Fibroblast of lung (primary cell): ENCODE measurements around the gene XPO6. TPM values are rescaled to one million over a fixed set of nuclear protein-coding genes. Genes with fewer than 3 reads are reported as not detected.
A peak's percentile ranks its signal among the peaks of the same experiment; 100 is the strongest.

Source experiments
- DNase-seq, 2 donors: peaks; one replicate each; pipeline versions ENCODE4 v3.0.0 to v3.0.0-alpha.2; 2010; ENCODE audit warnings: low read depth in 2 of 2
- H2AFZ ChIP-seq: 2 replicates; pipeline ENCODE4 v1.5.1; 2012; ENCODE audit warnings: low read length, control low read depth, inconsistent platforms
- H3K27ac ChIP-seq: 2 replicates; pipeline ENCODE4 v1.5.1; 2011; ENCODE audit warnings: low read length, control low read depth; ENCODE audit not compliant: insufficient read depth
- H3K27me3 ChIP-seq: 2 replicates; pipeline ENCODE4 v1.5.1; 2011; ENCODE audit warnings: mild to moderate bottlenecking, low read length; ENCODE audit not compliant: control insufficient read depth, insufficient read depth
- H3K36me3 ChIP-seq: 2 replicates; pipeline ENCODE4 v1.5.1; 2011; ENCODE audit warnings: low read length; ENCODE audit not compliant: control insufficient read depth, insufficient read depth
- H3K4me1 ChIP-seq: 2 replicates; pipeline ENCODE4 v1.5.1; 2011; ENCODE audit warnings: low read length; ENCODE audit not compliant: control insufficient read depth, insufficient read depth; ENCODE audit errors: extremely low read depth
- H3K4me2 ChIP-seq: 2 replicates; pipeline ENCODE4 v1.5.1; 2011; ENCODE audit warnings: low read length, control low read depth; ENCODE audit not compliant: insufficient read depth; ENCODE audit errors: extremely low read depth
- H3K4me3 ChIP-seq, 4 experiments: fragments of 200-600 bp in 1 of 4; sonication (generic) in 1 of 4; replicated peaks in 1 of 4; 2 replicates each; pipeline ENCODE4 v1.5.1; 2011 to 2016; ENCODE audit warnings: low read length in 4 of 4, low read depth in 3 of 4, mild to moderate bottlenecking in 3 of 4, control low read depth in 2 of 4, inconsistent platforms in 1 of 4, mixed read lengths in 1 of 4; ENCODE audit not compliant: insufficient read depth in 1 of 4; ENCODE audit errors: control extremely low read depth in 1 of 4
- H3K79me2 ChIP-seq: 2 replicates; pipeline ENCODE4 v1.5.1; 2012; ENCODE audit warnings: mild to moderate bottlenecking, low read length, inconsistent platforms; ENCODE audit not compliant: control insufficient read depth, insufficient read depth
- H3K9ac ChIP-seq: 2 replicates; pipeline ENCODE4 v1.5.1; 2011; ENCODE audit warnings: mild to moderate bottlenecking, low read length, control low read depth; ENCODE audit not compliant: insufficient read depth
- H3K9me3 ChIP-seq: 2 replicates; pipeline ENCODE4 v1.5.1; 2012; ENCODE audit warnings: low read depth, low read length; ENCODE audit not compliant: control insufficient read depth, insufficient read depth
- H4K20me1 ChIP-seq: 2 replicates; pipeline ENCODE4 v1.5.1; 2011; ENCODE audit warnings: low read length; ENCODE audit not compliant: control insufficient read depth, insufficient read depth; ENCODE audit errors: extremely low read depth
- EZH2 ChIP-seq: IDR thresholded peaks from 2 replicates; pipeline ENCODE4 v1.5.1; 2012; ENCODE audit warnings: low read length, control low read depth, mild to moderate bottlenecking; ENCODE audit errors: missing control alignments
- polyA plus RNA-seq, 2 donors: library from polyadenylated mRNA; depleted of rRNA in 1 of 2; stranded (reverse) in 1 of 2; unstranded in 1 of 2; fragments of >200 nt; gene quantifications; 2 replicates each; pipeline ENCODE4 v1.2.1, GENCODE V29; 2011 to 2012; ENCODE audit warnings: missing spikeins in 1 of 2
- total RNA-seq: library from RNA; depleted of rRNA; stranded (reverse); fragments of >200 nt; gene quantifications from 2 replicates; pipeline ENCODE4 v1.2.1, GENCODE V29; 2014
- TF ChIP-seq, protein P1 (sequence below), 2 donors: IDR thresholded peaks in 1 of 2; conservative IDR thresholded peaks in 1 of 2; 1 replicate in 1 of 2; 2 replicates in 1 of 2; pipeline ENCODE4 v1.5.1; 2011 to 2012; ENCODE audit warnings: low read length in 2 of 2, control low read depth in 1 of 2, inconsistent platforms in 1 of 2, low read depth in 1 of 2, mild to moderate bottlenecking in 1 of 2

Gene XPO6
- total and polyA plus RNA-seq, 2 donors (not counting 1 experiment from before 2014, with no cell fraction given), result 134 to 185 TPM

DNA sequence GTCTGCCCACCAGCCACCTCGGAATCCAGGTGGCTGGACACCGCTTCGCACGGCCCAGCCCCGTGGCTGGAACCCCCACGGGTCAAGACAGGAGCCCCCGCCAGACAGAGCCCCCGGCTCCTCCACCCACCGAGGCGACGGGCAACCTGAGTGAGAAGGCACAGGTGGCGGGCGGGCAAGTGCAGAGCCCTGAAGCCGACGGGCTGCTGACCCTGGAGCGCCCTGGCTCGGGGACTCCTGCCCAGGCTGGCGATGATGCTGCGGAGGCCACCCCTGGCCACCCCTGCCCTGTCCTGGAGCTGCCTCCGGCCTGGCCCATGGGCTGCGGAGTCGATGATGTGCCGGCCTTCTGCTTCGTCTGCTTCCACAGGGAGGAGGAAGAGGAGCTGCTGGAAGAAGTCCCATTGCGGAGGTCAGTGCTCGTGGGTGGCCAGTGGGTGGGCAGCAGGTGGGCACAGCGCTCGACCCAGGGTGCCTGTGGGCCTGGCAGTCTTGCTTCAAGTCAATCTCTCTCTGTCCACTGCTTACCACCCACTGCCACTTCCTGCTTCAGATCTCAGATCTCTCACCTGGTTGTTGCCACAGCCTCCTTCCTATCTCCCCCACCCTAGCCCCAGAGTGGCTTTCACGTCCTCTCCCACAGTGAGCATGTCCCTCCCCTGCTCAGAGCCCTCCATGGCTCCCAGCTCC lies 47.5 kb upstream of the XPO6 start:
- no peak for TF ChIP-seq EZH2
- TF ChIP-seq, protein P1, sequence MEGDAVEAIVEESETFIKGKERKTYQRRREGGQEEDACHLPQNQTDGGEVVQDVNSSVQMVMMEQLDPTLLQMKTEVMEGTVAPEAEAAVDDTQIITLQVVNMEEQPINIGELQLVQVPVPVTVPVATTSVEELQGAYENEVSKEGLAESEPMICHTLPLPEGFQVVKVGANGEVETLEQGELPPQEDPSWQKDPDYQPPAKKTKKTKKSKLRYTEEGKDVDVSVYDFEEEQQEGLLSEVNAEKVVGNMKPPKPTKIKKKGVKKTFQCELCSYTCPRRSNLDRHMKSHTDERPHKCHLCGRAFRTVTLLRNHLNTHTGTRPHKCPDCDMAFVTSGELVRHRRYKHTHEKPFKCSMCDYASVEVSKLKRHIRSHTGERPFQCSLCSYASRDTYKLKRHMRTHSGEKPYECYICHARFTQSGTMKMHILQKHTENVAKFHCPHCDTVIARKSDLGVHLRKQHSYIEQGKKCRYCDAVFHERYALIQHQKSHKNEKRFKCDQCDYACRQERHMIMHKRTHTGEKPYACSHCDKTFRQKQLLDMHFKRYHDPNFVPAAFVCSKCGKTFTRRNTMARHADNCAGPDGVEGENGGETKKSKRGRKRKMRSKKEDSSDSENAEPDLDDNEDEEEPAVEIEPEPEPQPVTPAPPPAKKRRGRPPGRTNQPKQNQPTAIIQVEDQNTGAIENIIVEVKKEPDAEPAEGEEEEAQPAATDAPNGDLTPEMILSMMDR (conservative IDR thresholded peaks at IDR 0.05 in 1 of 2, IDR thresholded peaks at IDR 0.05 in 1 of 2; ENCODE audit: low read depth in 1 of 2, low read length in 2 of 2), result no peak
- Histone ChIP-seq H2AFZ (no peak overlapping the region), H3K27ac (no peak overlapping the region), H3K9me3 (no peaks in the 10 kb centered on the region), H3K4me1 (no peaks in the 10 kb centered on the region), H4K20me1 (no peaks in the 10 kb centered on the region), H3K9ac (no peak overlapping the region), H3K27me3 (peaks cover 24% of the 10 kb centered on the region), H3K4me3 (no peak overlapping the region), H3K36me3 (no peaks in the 10 kb centered on the region), H3K4me2 (no peak overlapping the region), H3K79me2 (no peaks in the 10 kb centered on the region)
- no peak for DNase-seq

DNA sequence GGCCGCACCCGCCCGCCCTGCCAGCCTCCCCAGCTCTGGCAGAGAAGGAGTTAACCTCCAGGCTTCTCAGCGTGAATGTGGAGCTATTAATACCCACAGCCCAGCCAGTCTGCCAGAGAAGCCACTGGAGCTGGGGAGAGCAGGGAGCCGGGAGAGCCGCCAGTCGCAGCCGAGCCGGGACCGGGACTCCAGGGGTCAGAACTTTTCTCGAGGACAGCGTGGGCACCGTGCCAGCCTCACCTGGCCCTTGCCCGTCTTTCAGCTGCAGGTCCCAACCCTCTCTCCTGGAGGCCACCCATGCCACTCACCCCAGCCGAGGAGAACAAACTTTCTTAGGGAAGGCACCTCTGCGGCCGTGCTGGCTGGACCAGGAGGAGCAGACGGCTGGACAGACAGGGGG lies 46.8 kb upstream of the XPO6 start:
- Histone ChIP-seq H2AFZ (no peak overlapping the region), H3K27me3 (peaks cover 24% of the 10 kb centered on the region), H3K36me3 (no peaks in the 10 kb centered on the region), H3K79me2 (no peaks in the 10 kb centered on the region), H3K27ac (no peak overlapping the region), H3K4me2 (no peak overlapping the region), H3K4me3 (peak overlapping the region in 1 of 4 experiments; percentile 17), H4K20me1 (no peaks in the 10 kb centered on the region), H3K9me3 (no peaks in the 10 kb centered on the region), H3K4me1 (no peaks in the 10 kb centered on the region), H3K9ac (no peak overlapping the region)
- DNase-seq, result peak in 1 of 2 donors; percentile 32
- TF ChIP-seq EZH2, result peak; percentile 41
- TF ChIP-seq, protein P1 (conservative IDR thresholded peaks at IDR 0.05 in 1 of 2, IDR thresholded peaks at IDR 0.05 in 1 of 2; ENCODE audit: low read depth in 1 of 2, low read length in 2 of 2), result no peak

DNA sequence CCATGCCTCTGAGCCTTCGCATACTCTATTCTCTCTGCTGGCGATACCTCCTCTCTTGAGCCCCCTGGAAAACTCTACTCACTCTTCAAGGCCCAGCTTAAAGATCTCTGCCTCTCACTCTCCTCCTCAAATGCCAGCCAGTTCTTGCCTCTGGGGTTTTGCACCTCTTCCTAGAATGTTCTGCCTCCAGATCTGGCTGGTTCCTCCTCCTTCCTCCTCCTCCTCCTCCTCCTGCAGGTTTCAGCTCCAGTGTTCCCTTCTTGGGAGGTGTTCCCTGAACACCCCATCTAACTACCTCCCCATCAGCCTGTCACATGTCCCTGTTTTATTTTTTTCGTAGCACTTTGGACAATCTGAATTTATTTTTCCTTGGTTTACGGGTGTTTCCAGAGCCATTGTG lies 45.5 kb upstream of the XPO6 start:
- Histone ChIP-seq H3K9me3 (no peaks in the 10 kb centered on the region), H2AFZ (no peak overlapping the region)
- no peak for TF ChIP-seq EZH2
- TF ChIP-seq, protein P1 (conservative IDR thresholded peaks at IDR 0.05 in 1 of 2, IDR thresholded peaks at IDR 0.05 in 1 of 2; ENCODE audit: low read depth in 1 of 2, low read length in 2 of 2), result no peak

More for the DNA sequence above, 45.5 kb upstream of the XPO6 start:
- Histone ChIP-seq H3K4me1 (no peaks in the 10 kb centered on the region), H3K27me3 (peaks cover 22% of the 10 kb centered on the region), H4K20me1 (no peaks in the 10 kb centered on the region), H3K4me2 (no peak overlapping the region), H3K79me2 (no peaks in the 10 kb centered on the region), H3K27ac (no peak overlapping the region), H3K9ac (no peak overlapping the region), H3K36me3 (no peaks in the 10 kb centered on the region), H3K4me3 (no peak overlapping the region)
- DNase-seq, result no peak
